RWPE2 (cell line): ENCODE results near the gene G6PC3.

Experiments used
- ATAC-seq: fragments of 200-7000 bp; cut with Tn5 transposase; 3 replicates; pipeline ENCODE4 v1.9.1; 2021; ENCODE audit warnings: low read depth
- DNase-seq: peaks from one replicate; pipeline ENCODE4 v3.0.0-alpha.2; 2020; ENCODE audit warnings: low spot score
- H3K27ac ChIP-seq: fragments of 450-650 bp; 2 replicates; pipeline ENCODE4 v1.5.1; 2017; ENCODE audit warnings: mild to moderate bottlenecking; ENCODE audit not compliant: poor library complexity, severe bottlenecking
- H3K27me3 ChIP-seq: fragments of 250-450 bp; sonication (Bioruptor Pico); 2 replicates; pipeline ENCODE4 v1.5.1; 2021; ENCODE audit warnings: mild to moderate bottlenecking, moderate library complexity; ENCODE audit not compliant: insufficient read depth, poor library complexity, severe bottlenecking
- H3K36me3 ChIP-seq: fragments of 250-450 bp; sonication (Bioruptor Pico); 2 replicates; pipeline ENCODE4 v1.5.1; 2020; ENCODE audit warnings: low read depth, mild to moderate bottlenecking, moderate library complexity
- H3K4me1 ChIP-seq: fragments of 250-450 bp; sonication (Bioruptor Pico); 2 replicates; pipeline ENCODE4 v1.5.1; 2021; ENCODE audit warnings: mild to moderate bottlenecking, moderate library complexity; ENCODE audit not compliant: insufficient read depth, poor library complexity, severe bottlenecking
- H3K4me3 ChIP-seq: fragments of 250-450 bp; sonication (Bioruptor Pico); 2 replicates; pipeline ENCODE4 v1.5.1; 2021; ENCODE audit warnings: mild to moderate bottlenecking, moderate library complexity; ENCODE audit not compliant: severe bottlenecking
- H3K9me3 ChIP-seq: fragments of 250-450 bp; sonication (Bioruptor Pico); 2 replicates; pipeline ENCODE4 v1.5.1; 2021; ENCODE audit warnings: mild to moderate bottlenecking, moderate library complexity; ENCODE audit not compliant: severe bottlenecking
- TF ChIP-seq, protein P1 (sequence below): fragments of 450-650 bp; IDR thresholded peaks from one replicate; pipeline ENCODE4 v1.5.1; 2017; ENCODE audit warnings: mild to moderate bottlenecking, moderate library complexity; ENCODE audit not compliant: poor library complexity, severe bottlenecking

Gene G6PC3

DNA sequence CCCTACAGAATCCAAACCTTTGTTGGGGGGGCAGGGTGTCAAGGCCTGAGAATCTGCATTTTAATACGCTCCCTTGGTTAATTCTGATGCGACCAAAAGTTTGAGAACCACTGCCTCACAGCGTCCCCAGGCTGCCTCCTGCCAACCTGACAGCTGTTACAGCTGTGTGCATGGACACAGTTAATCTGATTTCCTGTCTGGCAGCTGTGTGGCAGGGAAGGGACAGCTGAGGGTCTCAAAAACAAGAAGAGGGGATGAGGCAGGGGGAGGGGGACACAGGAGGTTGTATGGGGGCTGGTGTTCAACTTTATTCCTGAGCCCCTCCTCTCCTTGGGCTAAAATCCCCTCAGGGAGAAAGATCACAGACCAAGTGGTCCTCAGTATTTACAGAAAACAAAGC is 35.4 kb downstream of the G6PC3 start:
- ATAC-seq (no peak), DNase-seq (no peak)
- Histone ChIP-seq H3K9me3 (no peaks in the 10 kb centered on the region), H3K36me3 (no peaks in the 10 kb centered on the region), H3K4me1 (peaks cover 6% of the 10 kb centered on the region), H3K27me3 (no peaks in the 10 kb centered on the region), H3K4me3 (no peak overlapping the region), H3K27ac (no peak overlapping the region)
- TF ChIP-seq, protein P1, sequence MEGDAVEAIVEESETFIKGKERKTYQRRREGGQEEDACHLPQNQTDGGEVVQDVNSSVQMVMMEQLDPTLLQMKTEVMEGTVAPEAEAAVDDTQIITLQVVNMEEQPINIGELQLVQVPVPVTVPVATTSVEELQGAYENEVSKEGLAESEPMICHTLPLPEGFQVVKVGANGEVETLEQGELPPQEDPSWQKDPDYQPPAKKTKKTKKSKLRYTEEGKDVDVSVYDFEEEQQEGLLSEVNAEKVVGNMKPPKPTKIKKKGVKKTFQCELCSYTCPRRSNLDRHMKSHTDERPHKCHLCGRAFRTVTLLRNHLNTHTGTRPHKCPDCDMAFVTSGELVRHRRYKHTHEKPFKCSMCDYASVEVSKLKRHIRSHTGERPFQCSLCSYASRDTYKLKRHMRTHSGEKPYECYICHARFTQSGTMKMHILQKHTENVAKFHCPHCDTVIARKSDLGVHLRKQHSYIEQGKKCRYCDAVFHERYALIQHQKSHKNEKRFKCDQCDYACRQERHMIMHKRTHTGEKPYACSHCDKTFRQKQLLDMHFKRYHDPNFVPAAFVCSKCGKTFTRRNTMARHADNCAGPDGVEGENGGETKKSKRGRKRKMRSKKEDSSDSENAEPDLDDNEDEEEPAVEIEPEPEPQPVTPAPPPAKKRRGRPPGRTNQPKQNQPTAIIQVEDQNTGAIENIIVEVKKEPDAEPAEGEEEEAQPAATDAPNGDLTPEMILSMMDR, result no peak

DNA sequence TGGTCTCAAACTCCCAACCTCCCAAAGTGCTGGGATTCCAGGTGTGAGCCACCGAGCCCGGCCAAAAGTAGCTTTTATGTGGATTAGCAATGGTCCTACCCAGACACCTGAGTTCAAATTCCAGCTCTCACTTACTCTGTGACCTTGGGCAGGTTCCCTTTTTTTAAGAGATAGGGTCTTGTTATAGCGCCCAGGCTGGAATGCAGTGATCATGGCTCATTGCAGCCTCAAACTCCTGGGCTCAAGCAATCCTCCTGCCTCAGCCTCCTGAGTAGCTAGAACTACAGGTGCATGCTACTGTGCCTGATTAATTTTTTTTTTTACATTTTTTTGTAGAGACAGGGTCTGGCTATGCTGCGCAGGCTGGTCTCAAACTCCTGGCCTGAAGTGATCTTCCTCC is 36.3 kb downstream of the G6PC3 start:
- no peaks in the 10 kb centered on the region for H3K9me3 ChIP-seq
- H3K27ac ChIP-seq, result no peak overlapping the region
- TF ChIP-seq, protein P1, result no peak
- ATAC-seq, result no peak
- H3K4me3 ChIP-seq, result no peak overlapping the region
- H3K4me1 ChIP-seq, result peaks cover 6% of the 10 kb centered on the region
- no peaks in the 10 kb centered on the region for H3K36me3 ChIP-seq
- no peak for DNase-seq
- no peaks in the 10 kb centered on the region for H3K27me3 ChIP-seq

DNA sequence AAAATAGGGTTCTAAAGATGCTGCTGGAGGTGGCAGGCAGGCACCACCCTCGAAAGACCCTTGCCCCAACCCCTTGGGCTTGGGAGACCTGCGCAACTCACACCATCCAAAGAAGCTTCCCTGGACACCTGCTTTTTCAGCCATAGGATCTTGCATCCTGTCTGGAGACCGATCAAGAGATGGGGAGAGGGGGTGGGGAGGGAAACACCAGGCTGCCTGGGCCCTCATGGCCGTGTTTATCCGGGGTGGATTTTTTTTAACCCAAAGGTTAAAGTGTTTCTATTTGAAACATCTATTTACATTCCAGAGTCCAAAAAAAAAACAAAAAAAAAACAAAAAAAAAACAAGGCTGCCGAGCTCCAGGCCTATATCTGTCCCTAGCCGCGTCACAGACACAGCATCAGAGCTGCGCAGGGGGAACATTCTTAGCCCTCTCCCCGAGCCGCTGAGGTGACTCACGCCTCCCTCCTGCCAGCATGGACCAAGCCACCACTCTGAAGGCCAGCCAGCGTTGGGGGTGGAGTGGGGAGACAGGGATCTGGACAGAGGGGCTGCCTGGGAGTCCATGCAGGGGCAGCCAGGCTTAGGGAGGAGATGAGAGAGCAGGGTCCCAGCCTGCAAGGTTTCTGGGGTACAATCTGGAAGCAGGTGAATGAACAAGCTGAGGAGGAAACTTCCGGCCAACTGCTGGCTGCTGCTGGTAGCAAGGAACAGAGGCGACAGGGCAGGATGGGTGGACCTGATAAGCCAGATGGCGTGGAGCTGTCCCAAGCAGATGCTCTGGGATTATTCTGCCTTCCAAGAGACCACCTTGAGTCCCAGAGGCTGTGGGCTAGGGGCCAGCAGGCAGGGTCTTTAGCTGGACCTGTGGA is 38.1 kb downstream of the G6PC3 start:
- ATAC-seq (no peak), DNase-seq (no peak)
- Histone ChIP-seq H3K36me3 (no peaks in the 10 kb centered on the region), H3K9me3 (no peaks in the 10 kb centered on the region), H3K4me3 (no peak overlapping the region), H3K27ac (no peak overlapping the region), H3K4me1 (peaks cover 6% of the 10 kb centered on the region), H3K27me3 (no peaks in the 10 kb centered on the region)
- TF ChIP-seq, protein P1, result no peak

DNA sequence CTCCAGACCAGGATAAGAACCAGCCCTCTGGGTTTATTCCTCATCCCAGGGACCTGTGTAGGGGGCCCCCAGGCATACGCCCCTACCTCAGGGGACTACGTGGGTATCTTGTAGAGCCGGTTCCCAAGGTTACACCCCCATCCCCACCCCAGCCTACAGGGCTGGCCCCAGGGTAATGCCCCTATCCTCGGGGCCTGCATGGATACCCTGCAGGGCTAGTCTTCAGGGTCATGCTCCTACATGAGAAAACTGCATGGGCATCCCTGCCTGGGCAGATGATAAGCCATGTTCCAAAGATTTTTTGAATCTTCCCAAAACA is 38.7 kb downstream of the G6PC3 start:
- TF ChIP-seq, protein P1, result no peak
- Histone ChIP-seq H3K36me3 (no peaks in the 10 kb centered on the region), H3K9me3 (no peaks in the 10 kb centered on the region), H3K4me3 (no peak overlapping the region), H3K27me3 (no peaks in the 10 kb centered on the region), H3K4me1 (peaks cover 6% of the 10 kb centered on the region), H3K27ac (no peak overlapping the region)
- ATAC-seq, result no peak
- no peak for DNase-seq

DNA sequence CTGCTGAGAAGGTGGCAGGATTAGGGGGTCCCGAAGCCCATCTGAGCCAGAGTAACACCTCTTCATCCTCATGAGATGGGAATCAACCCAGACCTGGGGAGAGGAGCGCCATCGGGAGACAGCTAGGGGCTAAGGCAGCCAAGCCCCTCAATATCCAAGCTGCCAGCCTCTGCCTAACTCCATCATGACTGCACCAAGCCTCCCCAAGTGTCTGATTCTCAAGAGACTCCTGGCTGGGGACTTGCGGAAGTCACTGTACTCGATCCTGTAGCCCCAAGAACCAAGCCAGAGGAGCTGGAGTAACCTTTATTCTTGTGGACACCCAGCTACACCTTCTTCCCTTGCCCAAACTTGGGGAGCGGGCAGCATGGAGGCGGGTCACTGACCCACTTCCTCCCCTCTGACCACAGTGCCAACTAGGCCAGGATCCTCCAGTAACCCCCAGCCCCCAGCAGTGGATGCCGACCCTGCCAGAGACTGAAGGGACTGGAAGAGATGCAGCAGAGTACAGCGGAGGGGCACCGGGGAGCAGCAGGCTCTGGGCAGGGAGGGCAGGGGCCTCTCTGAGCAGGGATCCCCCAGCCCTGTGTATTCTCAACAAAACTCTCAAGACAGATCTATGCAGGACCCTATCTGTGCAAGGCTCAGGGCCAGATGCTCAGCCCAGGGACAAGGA is 39.6 kb downstream of the G6PC3 start:
- no peak for ATAC-seq
- no peak overlapping the region for H3K27ac ChIP-seq
- H3K9me3 ChIP-seq, result no peaks in the 10 kb centered on the region
- TF ChIP-seq, protein P1, result no peak
- DNase-seq, result no peak
- H3K36me3 ChIP-seq, result no peaks in the 10 kb centered on the region
- H3K27me3 ChIP-seq, result no peaks in the 10 kb centered on the region
- peaks cover 6% of the 10 kb centered on the region for H3K4me1 ChIP-seq
- no peak overlapping the region for H3K4me3 ChIP-seq
